ENCODE measurements around the gene RC3H2.

- TF ChIP-seq POLR2A (IDR thresholded peaks at IDR 0.05), result no peak
- TF ChIP-seq, protein P1, sequence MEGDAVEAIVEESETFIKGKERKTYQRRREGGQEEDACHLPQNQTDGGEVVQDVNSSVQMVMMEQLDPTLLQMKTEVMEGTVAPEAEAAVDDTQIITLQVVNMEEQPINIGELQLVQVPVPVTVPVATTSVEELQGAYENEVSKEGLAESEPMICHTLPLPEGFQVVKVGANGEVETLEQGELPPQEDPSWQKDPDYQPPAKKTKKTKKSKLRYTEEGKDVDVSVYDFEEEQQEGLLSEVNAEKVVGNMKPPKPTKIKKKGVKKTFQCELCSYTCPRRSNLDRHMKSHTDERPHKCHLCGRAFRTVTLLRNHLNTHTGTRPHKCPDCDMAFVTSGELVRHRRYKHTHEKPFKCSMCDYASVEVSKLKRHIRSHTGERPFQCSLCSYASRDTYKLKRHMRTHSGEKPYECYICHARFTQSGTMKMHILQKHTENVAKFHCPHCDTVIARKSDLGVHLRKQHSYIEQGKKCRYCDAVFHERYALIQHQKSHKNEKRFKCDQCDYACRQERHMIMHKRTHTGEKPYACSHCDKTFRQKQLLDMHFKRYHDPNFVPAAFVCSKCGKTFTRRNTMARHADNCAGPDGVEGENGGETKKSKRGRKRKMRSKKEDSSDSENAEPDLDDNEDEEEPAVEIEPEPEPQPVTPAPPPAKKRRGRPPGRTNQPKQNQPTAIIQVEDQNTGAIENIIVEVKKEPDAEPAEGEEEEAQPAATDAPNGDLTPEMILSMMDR (IDR thresholded peaks at IDR 0.05), result no peak
These were observed 25.7 kb downstream of the RC3H2 start for GRCh38 chr9:122879443-122879842.

All from adrenal gland (tissue), 5 donors.